ENCODE data around the gene ZC3H10. TPM values are rescaled to one million over a fixed set of nuclear protein-coding genes. Genes with fewer than 3 reads are reported as not detected.
A peak's percentile ranks its signal among the peaks of the same experiment; 100 is the strongest.

Gene ZC3H10
- total RNA-seq, 1 experiment from 2014 or later = 3.1 TPM

DNA sequence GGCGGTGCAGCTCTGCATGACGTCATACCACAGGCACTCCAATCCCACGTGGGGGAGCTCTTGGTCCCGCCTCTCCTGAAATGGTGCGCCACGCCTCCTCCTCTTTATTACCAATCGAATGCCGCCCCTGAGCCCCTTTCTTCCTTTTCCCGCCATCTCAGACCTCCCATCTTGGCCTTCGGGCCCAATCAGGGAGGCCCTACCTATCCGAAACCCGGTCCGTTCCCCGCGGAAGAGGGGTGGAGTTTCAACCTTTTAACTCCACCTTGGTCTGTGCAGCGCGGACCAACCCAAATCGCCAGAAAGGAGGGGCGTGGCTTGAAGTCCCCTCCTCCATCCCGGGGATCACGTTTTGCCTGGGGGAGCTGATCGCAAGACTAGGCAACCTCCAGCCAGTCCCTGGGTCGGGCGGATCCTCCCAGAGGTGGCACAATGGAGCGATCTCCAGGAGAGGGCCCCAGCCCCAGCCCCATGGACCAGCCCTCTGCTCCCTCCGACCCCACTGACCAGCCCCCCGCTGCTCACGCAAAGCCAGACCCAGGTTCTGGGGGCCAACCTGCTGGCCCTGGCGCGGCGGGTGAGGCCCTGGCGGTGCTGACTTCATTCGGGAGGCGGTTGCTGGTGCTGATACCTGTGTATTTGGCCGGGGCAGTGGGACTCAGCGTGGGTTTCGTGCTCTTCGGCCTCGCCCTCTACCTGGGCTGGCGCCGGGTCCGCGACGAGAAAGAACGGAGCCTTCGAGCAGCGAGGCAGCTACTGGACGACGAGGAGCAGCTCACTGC is 10.0 kb downstream of the ZC3H10 start, which contains the start of gene ESYT1:
Gene ESYT1 (plus strand): TSS at position 380 of the 782 bp plus-strand sequence. CDS start 53 bp downstream, at position 433.
- peak; percentile 99 for DNase-seq (ENCODE audit: low read depth)

DNA sequence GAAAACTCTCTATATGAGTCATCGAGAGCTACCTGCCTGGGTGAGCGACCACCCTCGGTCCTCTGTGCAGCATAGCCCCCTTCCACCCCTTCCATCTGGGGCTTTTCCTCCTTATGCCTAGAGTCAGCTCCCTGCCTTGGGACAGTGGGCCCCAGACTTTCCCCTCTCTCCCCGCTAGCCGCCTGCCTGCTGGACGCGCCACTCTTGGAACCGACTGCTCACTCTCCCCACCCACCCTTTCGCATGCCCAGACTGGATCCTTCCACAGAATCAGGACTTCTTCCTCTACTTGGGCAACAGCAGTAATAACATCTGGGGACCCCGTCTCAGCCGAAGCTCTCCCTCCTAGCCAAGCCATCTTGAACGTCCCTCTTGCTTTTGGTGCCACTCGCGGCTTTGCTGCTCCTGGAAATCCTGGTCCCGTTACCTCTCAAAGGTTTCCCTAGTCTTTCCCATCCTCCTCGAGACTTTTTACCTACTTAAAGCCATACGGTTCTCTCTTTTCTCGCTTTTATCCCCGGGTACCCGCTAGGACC is 10.7 kb downstream of the ZC3H10 start:
- peak; percentile 20 for DNase-seq (ENCODE audit: low read depth)

DNA sequence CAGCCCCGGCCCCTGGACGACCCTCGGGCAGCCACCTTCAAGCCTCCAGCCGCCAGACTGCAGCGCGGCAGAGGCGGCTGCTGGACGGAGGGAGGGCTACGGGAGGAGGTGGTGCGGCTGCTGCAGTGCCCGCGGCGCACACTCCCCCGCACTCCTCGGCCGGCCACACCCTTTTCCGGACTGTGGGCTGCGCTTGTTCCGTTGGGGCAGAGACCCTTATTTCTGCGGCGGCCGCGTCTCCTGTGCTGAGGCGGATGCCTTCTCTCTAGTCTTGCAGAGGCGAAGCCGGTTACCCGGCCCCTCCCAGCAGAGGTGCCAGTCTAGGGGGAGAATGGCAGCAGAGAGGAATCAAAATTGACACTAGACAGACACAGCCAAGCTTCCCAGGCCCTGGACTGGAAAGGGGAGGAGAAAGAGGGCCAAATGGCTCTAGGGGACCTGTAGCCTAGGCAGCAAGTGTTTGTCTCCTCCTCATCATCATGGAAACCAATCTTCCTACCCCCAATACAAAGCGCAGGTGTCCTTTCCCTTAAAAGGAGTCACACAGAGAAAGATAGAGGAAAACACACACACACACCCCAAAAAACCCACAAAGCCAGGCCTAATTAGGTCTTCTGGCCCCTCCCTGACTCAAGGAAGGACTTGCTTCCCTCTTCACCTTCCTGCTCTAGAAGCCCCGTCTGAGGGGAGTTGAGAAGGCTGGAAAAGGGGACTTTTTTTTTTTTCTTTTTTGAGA is 11.3 kb downstream of the ZC3H10 start:
- DNase-seq (ENCODE audit: low read depth) = peak; percentile 74

DNA sequence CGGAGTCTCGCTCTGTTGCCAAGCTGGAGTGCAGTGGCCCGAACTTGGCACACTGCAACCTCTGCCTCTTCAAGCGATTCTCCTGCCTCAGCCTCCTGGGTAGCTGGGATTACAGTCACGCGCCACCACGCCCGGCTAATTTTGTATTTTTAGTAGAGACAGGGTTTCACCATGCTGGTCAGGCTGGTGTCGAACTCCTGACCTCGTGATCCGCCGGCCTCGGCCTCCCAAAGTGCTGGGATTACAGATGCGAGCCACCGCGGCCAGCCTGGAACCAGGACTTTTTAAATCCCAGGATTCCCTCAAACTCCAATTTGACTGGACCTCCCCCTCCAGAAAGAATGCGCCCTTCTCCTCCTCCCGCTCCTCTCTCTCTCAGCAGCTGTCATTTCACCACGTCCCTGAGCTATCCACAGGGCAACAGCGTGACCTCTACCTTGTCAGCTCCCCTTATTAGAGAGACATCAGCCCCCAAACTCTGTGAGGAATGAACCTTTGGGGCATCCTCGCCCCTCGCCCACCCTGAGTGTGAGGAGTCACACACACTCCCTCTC is 12.0 kb downstream of the ZC3H10 start:
- DNase-seq (ENCODE audit: low read depth) = no peak

DNA sequence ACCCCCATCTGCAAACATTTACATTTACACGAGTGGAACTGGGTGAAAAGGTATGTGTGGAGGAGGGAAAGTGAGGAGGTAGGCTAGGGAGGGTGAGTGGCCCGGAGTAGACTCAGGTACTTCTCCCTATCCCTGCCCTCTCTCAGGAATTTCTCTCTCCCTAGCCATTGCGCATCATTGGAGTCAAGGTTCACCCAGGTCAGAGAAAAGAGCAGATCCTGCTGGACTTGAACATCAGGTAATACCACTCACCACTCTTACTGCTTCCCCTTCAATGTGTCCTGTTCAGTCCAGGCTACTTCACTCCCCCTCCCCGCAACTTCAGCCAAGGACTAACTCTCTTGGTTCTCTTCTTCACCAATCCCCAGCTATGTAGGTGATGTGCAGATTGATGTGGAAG is 12.8 kb downstream of the ZC3H10 start:
- DNase-seq (ENCODE audit: low read depth) = no peak

DNA sequence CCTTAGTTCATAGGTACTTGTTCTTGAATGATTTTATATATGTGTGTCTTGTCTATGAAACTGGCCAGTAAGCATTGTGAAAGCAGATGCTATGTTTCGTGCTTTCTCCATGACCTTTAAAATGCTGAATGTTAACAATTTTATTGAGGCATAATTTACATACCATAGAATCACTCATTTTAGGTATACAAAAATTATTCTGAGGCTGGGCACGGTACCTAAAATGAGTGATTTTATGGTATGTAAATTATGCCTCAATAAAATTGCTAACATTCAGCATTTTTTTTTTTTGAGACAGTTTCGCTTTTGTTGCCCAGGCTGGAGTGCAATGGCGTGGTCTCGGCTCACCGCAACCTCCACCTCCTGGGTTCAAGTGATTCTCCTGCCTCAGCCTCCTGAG is 16.8 kb downstream of the ZC3H10 start:
- no peak for DNase-seq (ENCODE audit: low read depth)

DNA sequence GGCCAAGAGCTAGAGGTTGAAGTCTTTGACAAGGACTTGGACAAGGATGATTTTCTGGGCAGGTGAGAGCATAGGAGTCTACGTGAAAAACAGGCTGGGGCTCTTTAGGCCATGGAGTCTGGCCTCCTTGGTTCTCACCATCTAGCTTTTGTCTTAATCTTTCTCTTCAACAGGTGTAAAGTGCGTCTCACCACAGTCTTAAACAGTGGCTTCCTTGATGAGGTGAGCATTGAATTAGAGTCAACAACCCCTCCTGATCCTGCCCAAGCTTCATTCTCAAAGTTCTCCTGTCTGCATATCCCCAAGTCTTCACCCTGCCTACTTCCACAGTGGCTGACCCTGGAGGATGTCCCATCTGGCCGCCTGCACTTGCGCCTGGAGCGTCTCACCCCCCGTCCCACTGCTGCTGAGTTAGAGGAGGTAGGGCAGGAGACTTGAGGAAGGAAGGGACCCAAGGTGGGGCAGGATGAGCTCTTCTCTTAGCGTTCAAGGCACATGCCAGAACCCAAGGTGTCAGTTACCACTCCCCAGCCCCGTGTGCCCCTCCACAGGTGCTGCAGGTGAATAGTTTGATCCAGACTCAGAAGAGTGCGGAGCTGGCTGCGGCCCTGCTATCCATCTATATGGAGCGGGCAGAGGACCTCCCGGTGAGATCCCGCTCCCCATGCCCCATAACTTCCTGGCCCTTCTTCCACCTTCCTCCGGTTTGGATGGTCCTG is 19.9 kb downstream of the ZC3H10 start:
- DNase-seq (ENCODE audit: low read depth) = no peak

DNA sequence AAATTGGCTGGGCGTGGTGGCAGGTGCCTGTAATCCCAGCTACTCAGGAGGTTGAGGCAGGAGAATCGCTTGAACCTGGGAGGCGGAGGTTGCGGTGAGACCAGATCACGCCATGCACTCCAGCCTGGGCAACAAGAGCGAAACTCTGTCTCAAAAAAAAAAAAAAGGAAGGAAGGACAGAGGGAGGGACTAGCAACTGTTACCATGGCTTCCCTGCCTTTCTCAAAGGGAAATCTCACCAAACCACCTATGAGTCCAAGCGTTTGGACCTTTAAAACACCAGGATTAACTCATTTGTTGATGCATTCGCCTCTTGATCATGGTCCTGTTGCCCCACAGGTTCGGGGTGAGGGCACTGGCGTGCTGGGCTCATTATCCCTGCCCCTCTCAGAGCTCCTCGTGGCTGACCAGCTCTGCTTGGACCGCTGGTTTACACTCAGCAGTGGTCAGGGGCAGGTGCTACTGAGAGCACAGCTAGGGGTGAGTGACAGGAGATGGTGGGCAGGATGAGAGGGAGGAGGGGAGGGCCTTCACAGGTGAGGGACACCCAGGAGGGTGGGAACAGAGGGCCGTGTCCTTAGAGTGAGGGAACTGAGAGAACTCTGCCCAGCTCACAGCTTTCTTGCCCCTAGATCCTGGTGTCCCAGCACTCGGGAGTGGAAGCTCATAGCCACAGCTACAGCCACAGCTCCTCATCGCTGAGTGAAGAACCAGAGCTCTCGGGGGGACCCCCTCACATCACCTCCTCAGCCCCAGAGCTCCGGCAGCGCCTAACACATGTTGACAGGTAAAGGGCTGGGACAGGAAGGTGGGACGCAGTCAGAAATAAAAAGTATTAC is 24.1 kb downstream of the ZC3H10 start:
- no peak for DNase-seq (ENCODE audit: low read depth)

DNA sequence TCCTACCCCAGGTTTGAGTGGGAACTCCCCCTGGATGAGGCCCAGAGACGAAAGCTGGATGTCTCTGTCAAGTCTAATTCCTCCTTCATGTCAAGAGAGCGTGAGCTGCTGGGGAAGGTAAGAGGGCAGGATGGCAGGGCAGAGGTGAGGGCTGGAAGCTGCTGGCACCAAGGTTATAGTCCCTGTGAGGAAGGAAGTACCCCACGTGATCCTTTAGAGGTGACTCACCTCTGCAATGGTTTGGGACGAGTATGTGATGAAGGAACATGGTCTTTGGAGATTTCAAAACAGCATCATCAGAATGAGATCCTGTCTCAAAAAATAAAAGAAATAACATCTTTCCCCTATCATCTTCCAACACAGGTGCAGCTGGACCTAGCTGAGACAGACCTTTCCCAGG is 25.2 kb downstream of the ZC3H10 start:
- no peak for DNase-seq (ENCODE audit: low read depth)

DNA sequence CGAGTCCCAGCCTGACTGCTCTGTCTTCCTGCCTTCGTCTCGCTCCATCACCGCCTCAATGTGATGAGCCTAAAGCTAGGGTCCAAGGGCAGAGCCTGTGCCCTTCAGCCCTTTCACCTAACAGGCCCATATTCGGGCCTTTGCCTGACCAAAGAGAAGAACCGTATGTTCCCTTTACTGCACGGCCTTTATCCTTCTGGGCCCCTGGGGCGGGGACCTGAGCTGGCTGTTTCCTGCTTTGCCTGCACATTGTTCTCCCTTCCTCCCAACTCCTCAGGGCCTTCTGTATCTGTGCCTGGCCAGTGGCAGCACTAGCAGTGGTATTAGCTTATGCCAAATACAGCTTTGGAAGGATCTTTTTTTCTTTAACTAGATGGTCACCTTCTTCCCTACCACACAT is 25.8 kb downstream of the ZC3H10 start:
- no peak for DNase-seq (ENCODE audit: low read depth)

DNA sequence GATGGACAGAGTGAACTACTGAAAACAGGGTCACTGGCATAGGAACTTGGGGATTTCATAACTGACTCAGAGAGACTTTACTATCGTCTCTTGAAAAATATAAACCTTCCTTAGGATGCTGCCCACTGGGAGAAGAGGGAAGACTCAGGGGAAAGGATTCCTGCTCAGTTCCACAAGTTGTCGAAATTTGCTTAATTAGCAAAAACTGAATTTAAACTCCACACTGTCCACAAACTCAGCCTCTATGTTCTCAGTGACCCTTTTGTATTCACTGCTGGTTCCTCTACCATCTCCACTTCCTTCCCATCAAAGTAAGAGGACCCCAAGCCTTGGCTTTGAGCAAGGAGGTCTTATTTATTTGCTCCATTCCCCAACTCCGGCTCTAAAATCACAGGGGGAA is 27.2 kb downstream of the ZC3H10 start:
- no peak for DNase-seq (ENCODE audit: low read depth)

DNA sequence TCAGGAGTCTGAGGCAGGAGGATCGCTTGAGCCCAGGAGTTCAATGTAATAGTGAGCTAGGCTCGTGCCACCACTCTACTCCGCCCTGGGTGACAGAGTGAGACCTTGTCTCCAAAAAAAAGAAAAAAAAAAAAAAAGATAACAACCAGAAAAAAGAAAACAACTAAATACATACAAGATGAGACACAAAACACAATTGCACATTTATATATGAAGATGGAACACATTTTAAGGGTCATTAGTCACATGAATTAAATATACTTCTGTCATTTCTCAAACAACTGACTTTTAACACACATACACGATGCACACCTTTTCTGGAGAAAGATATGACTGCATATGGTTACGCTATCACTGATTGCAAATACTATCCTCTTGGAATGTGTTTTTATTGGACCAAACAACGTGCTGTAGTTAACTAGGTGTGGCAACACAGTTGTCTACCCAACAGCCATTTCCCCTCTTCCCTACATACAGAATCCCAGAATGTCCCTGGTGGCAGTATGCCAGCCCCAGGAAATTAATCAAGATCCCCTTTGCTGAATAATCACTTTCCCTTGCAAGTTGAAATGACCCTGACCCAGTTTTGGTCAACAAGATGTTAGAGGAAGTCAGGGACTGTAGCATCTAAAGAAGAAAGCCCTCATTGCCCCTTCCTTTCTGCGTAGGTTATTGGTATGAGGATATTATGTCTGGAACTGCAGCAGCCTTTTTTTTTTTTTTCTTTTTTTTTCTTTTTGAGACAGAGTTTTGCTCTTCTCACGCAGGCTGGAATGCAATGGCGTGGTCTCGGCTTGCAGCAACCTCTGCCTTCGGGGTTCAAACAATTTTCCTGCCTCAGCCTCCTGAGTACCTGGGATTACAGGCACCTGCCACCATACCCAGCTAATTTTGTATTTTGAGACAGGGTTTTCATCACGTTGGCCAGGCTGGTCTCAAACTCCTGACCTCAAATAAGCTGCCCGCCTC is 28.7 kb downstream of the ZC3H10 start:
- DNase-seq (ENCODE audit: low read depth) = no peak

DNA sequence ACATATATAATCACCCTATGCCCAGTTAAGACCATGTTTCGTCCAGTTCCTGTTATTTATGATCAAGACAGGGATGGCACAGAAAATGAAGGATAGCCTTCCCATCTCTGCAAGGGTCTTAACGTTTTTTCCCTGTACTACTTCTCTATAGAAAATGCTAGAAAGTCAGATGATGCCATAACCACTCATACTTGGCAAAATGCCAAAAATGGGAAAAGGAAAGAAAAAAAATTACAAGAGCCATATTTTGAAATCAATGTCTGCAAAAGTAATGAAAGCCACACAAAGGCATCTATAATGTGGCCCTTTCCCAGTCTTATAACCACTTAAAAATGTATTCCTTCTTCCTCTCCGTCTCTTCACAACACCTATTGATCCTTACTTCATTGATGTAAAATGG is 32.5 kb downstream of the ZC3H10 start:
- DNase-seq (ENCODE audit: low read depth) = no peak

DNA sequence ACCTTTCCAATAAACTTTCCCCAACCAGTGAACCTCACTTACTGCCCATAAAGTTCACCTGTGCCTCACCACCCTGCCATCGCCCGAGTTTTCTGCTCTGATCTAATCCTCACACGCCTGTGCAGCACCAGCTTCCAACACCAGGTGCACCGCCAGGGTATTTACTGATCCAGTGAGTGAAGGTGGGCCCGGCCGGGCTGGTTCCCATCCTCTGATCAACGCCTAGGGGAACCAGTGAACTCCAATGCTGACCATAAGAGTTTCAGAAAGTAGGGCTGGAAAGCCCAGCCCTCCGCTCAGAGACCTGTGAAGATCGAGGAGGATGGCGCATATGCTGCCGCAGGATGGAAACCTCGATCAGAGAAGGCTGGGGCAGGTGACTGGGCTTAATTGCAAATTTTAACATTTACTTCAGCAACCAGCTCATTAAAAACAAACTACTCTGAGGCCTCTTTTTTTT is 33.6 kb downstream of the ZC3H10 start:
- no peak for DNase-seq (ENCODE audit: low read depth)

DNA sequence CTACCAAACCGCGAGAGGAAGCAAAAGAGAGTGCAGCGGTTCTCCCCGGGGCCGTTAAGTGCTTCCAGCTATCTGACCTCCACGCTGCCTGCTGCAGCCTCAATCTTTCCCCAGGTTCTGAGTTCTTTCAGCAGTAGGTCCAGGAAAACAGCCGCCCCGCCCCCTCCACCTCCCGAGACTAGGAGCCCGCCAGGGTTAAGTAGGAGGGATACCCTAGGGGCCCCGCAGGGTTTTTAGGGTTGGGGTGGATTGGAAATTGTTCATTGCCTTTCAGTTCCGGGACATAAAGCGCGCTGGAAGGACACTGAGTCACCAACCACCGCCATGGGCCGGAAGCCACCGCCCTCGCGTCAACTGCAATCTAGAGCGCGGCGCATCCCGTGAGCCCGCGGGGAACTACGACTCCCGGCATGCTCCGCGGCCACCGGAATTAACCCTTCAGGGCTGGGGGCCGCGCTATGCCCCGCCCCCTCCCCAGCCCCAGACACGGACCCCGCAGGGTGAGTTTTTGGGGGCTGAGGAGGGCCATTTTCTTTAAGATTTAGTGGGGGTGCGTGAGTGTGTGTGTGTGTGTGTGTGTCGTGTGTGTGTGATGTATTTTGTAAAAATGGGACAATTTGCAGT is 34.2 kb downstream of the ZC3H10 start, which contains the start of gene MYL6B:
Gene MYL6B (plus strand): TSS at position 456 of the 624 bp plus-strand sequence. CDS start 1,332 bp downstream, outside the sequence.
- DNase-seq (ENCODE audit: low read depth) = peak; percentile 89

DNA sequence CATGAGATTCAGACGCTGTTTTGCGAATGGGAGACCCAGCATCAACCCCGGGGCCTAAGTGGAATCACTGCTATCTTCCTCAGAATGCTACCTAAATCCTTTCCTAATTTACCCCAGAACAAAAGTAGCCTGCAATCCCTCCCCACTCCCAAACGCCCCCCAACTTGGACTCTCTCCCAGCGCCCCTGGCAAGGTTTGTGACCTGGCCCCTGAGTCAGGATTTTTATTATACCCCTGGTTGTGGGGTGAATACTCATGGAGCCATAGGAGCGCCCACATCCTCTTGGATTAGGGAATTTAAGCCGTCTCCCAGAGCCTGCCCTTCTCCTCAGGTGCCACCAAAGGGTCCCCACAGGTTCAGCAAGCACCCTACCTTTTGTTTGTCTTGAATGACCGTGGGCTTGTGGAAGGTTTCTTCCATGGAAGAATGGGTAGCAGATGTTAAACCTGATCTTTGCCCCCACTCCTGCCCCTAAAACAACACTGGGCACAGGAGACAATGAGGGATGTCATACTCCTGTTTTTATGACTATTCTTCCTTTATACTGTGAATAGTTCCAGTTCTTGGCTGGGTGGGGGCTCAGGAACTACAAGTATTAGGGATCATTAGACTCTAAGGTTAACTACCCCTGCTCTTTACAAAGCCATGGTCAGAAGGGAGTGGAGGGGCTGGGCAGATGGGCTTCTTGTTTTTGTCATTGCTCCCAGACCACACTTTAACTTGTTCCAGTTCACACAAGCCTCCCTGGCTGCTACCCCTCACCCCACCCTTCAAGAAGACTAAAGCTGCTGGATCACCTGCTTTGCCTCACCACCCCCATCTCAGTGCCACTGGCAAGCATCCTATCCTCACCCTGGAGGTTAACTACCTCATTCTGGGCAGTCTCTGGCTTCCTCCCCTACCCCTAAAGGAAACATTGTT is 35.0 kb downstream of the ZC3H10 start:
- no peak for DNase-seq (ENCODE audit: low read depth)

DNA sequence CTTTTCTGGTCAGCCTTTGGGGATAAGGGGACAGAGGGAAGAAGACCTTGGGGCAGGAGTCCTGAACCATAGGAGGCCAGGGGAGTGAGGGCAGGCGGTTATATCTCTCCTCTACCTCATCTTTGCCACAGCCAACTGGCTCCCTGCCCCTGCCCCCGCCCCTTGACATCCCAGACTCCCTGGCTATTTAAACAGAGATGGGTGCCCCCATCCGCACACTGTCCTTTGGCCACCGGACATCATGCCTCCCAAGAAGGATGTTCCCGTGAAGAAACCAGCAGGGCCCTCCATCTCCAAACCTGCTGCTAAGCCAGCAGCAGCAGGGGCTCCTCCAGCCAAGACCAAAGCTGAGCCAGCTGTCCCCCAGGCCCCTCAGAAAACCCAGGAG is 35.6 kb downstream of the ZC3H10 start:
- no peak for DNase-seq (ENCODE audit: low read depth)

DNA sequence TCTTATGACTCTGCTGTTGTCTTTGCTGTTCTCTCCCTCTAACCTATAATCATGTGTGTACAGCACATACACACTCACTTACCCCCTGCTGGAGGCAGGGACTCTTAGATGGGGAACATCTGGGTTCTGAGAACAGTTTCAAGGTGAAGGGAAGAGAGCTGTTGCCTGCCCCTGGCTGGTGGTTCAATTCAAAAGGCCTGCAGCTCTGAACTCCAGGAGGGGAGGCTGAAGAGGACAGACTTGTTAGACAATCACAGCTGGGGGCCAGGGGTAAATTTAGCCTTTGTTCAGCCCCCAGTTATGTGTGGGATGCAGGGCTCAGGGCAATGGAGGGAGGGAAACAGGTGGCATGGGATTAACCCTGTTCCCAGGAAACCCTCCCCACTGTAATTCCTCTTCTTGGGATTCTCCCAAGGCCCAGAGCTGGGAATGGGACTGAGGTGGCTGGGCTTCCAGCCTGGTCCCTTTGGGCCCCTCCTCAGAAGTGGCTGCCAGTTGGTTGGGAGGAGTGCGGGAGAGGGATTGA is 36.2 kb downstream of the ZC3H10 start:
- no peak for DNase-seq (ENCODE audit: low read depth)

Measured in RPMI7951 (cell line).